ENCODE measurements around the gene MISP. TPM values are rescaled to one million over a fixed set of nuclear protein-coding genes. Genes with fewer than 3 reads are reported as not detected.

The MISP gene
- total and polyA plus RNA-seq, 2 of the 13 experiments (the other 11 are each of a cell fraction or from before 2014, with no cell fraction given): 0.67 to 1.3 TPM

- 98% methylated on average over 21 of the region's 50 CpGs for WGBS (ENCODE audit: low lambda C conversion rate)
- ChIA-PET POLR2A (interaction anchor here (0.6 kb wide), 1 partner anchor 347 kb away, joined by 3 read pairs; no protein-coding TSS in a partner anchor), CTCF (ENCODE audit: low intra/inter-chr PET ratio, low total read pairs) (no interaction called here)
- DNase-seq (ENCODE audit: low spot score): no peak
- FAIRE-seq: no peak
- Histone ChIP-seq H3K9me3 (ENCODE audit: low read length) (no peaks in the 10 kb centered on the region; the same call in 1 of the 2 replicates), H3K27me3 (ENCODE audit: control insufficient read depth in 1 of 2, insufficient read depth in 2 of 2, low read length in 2 of 2) (no peaks in the 10 kb centered on the region), H4K20me1 (ENCODE audit: insufficient read depth, low read length) (no peaks in the 10 kb centered on the region), H3K27ac (ENCODE audit: extremely low read length, insufficient read depth, low read length) (no peak overlapping the region), H3K4me2 (ENCODE audit: low read depth, low read length) (no peak overlapping the region), H3K4me3 (replicated peaks in 1 of 3; ENCODE audit: insufficient read depth in 1 of 3, low read depth in 2 of 3, low read length in 3 of 3) (no peak overlapping the region), H3K79me2 (ENCODE audit: insufficient read depth, low read length) (no peaks in the 10 kb centered on the region), H3K9ac (ENCODE audit: insufficient read depth, low read depth, low read length) (no peak overlapping the region), H2AFZ (ENCODE audit: low read length) (no peak overlapping the region), H3K4me1 (ENCODE audit: insufficient read depth, low read length) (peaks cover 21% of the 10 kb centered on the region), H3K36me3 (replicated peaks in 1 of 2; ENCODE audit: control insufficient read depth in 1 of 2, insufficient read depth in 2 of 2, low read length in 2 of 2) (no peaks in the 10 kb centered on the region)
- intact Hi-C loops (cut with micrococcal nuclease; ENCODE audit: unreplicated experiment): no loop called here
- in situ Hi-C loops (cut with HindIII; ENCODE audit: extremely low pct_ligation_motif_present, low pct_unique_long_range_greater_than_20kb): no loop called here
- BruUV-seq (replicated peaks): no TSS peak
- no peak for ATAC-seq
- no peak for TF ChIP-seq ZNF224 (CRISPR knock-in tag; IDR thresholded peaks at IDR 0.05)
- no peak for TF ChIP-seq REL (CRISPR knock-in tag; conservative IDR thresholded peaks at IDR 0.05)
- TF ChIP-seq TCF12 (IDR thresholded peaks at IDR 0.05): no peak
- TF ChIP-seq TCF12 (CRISPR knock-in tag; IDR thresholded peaks at IDR 0.05): no peak
- TF ChIP-seq PHF5A (CRISPR knock-in tag; IDR thresholded peaks at IDR 0.05; ENCODE audit: low read depth, unreplicated experiment): no peak
- TF ChIP-seq, protein P1, sequence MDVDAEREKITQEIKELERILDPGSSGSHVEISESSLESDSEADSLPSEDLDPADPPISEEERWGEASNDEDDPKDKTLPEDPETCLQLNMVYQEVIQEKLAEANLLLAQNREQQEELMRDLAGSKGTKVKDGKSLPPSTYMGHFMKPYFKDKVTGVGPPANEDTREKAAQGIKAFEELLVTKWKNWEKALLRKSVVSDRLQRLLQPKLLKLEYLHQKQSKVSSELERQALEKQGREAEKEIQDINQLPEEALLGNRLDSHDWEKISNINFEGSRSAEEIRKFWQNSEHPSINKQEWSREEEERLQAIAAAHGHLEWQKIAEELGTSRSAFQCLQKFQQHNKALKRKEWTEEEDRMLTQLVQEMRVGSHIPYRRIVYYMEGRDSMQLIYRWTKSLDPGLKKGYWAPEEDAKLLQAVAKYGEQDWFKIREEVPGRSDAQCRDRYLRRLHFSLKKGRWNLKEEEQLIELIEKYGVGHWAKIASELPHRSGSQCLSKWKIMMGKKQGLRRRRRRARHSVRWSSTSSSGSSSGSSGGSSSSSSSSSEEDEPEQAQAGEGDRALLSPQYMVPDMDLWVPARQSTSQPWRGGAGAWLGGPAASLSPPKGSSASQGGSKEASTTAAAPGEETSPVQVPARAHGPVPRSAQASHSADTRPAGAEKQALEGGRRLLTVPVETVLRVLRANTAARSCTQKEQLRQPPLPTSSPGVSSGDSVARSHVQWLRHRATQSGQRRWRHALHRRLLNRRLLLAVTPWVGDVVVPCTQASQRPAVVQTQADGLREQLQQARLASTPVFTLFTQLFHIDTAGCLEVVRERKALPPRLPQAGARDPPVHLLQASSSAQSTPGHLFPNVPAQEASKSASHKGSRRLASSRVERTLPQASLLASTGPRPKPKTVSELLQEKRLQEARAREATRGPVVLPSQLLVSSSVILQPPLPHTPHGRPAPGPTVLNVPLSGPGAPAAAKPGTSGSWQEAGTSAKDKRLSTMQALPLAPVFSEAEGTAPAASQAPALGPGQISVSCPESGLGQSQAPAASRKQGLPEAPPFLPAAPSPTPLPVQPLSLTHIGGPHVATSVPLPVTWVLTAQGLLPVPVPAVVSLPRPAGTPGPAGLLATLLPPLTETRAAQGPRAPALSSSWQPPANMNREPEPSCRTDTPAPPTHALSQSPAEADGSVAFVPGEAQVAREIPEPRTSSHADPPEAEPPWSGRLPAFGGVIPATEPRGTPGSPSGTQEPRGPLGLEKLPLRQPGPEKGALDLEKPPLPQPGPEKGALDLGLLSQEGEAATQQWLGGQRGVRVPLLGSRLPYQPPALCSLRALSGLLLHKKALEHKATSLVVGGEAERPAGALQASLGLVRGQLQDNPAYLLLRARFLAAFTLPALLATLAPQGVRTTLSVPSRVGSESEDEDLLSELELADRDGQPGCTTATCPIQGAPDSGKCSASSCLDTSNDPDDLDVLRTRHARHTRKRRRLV (CRISPR knock-in tag; IDR thresholded peaks at IDR 0.05): no peak
- TF ChIP-seq PPARG (CRISPR knock-in tag; conservative IDR thresholded peaks at IDR 0.05): no peak
- TF ChIP-seq CENPBD1 (CRISPR knock-in tag; IDR thresholded peaks at IDR 0.05; ENCODE audit: borderline replicate concordance, low read depth): no peak
- TF ChIP-seq NR2F1 (CRISPR knock-in tag; IDR thresholded peaks at IDR 0.05): no peak
- TF ChIP-seq FOXA1 (IDR thresholded peaks at IDR 0.05): no peak
- TF ChIP-seq FOXA1 (CRISPR knock-in tag; IDR thresholded peaks at IDR 0.05): no peak
- TF ChIP-seq, protein P2, sequence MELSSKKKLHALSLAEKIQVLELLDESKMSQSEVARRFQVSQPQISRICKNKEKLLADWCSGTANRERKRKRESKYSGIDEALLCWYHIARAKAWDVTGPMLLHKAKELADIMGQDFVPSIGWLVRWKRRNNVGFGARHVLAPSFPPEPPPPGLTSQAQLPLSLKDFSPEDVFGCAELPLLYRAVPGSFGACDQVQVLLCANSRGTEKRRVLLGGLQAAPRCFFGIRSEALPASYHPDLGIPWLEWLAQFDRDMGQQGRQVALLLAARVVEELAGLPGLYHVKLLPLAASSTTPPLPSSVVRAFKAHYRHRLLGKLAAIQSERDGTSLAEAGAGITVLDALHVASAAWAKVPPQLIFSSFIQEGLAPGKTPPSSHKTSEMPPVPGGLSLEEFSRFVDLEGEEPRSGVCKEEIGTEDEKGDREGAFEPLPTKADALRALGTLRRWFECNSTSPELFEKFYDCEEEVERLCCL (CRISPR knock-in tag; IDR thresholded peaks at IDR 0.05; ENCODE audit: borderline replicate concordance): no peak
- TF ChIP-seq ZNF468 (CRISPR knock-in tag; IDR thresholded peaks at IDR 0.05): no peak
- TF ChIP-seq NFE2 (CRISPR knock-in tag; IDR thresholded peaks at IDR 0.05): no peak
Measured at GRCh38 chr19:757811-758668, 7.1 kb downstream of the MISP start.

Measured in HepG2 (cell line).